Esophagus squamous epithelium (tissue), 5 donors: ENCODE data around the gene TMEM255B. TPM values are rescaled to one million over a fixed set of nuclear protein-coding genes. Genes with fewer than 3 reads are reported as not detected.

Experiments
- DNase-seq: peaks from one replicate; lab custom pipeline; 2025; lab: John Stamatoyannopoulos, UW
- H3K27ac ChIP-seq, 4 donors: fragments of 200-600 bp; sonication (generic); one replicate each; pipeline ENCODE4 v1.5.1; 2016 to 2019; ENCODE audit warnings: mild to moderate bottlenecking in 1 of 4
- H3K27me3 ChIP-seq, 4 donors: fragments of 200-600 bp; sonication (generic); 1 replicate in 3 of 4; 2 replicates in 1 of 4; pipeline versions ENCODE4 v1.5.1 to v1.6.0; 2017 to 2021; ENCODE audit warnings: antibody characterized with exemption in 1 of 4
- H3K36me3 ChIP-seq, 3 donors: fragments of 200-600 bp; sonication (generic); one replicate each; pipeline ENCODE4 v1.5.1; 2016 to 2019
- H3K4me1 ChIP-seq, 3 donors: fragments of 200-600 bp; sonication (generic); one replicate each; pipeline ENCODE4 v1.5.1; 2017 to 2019
- H3K4me3 ChIP-seq, 4 donors: fragments of 200-600 bp; sonication (generic); 1 replicate in 3 of 4; 2 replicates in 1 of 4; pipeline ENCODE4 v1.5.1; 2016 to 2019; ENCODE audit warnings: mild to moderate bottlenecking in 2 of 4, moderate library complexity in 1 of 4
- H3K9me3 ChIP-seq, 3 donors: fragments of 200-600 bp; sonication (generic); one replicate each; pipeline ENCODE4 v1.5.1; 2016 to 2019
- POLR2A ChIP-seq, 4 donors: fragments of 450-650 bp; IDR thresholded peaks; one replicate each; pipeline ENCODE4 v1.6.1; 2017; ENCODE audit warnings: antibody characterized with exemption in 4 of 4, mild to moderate bottlenecking in 4 of 4, moderate library complexity in 3 of 4
- WGBS, 2 donors: methylation state at CpG; one replicate each; pipeline ENCODE4 v1.1.5; 2018; 5-methylcytosine and 5-hydroxymethylcytosine counted together
- intact Hi-C: fragments of 100-400 bp; cut with DNase I; formaldehyde crosslinking; loops from one replicate; pipeline ENCODE4 v1.15.0; 2022
- total RNA-seq, 4 donors: library from RNA; depleted of rRNA; stranded (reverse); fragments of >200 nt; gene quantifications; one replicate each; pipeline ENCODE4 v1.1.0, GENCODE V29; 2016
- TF ChIP-seq, protein P1 (sequence below), 6 experiments: fragments of 450-650 bp in 4 of 6; fragments of 200-600 bp in 2 of 6; sonication (generic) in 2 of 6; IDR thresholded peaks; one replicate each; pipeline ENCODE4 v1.5.1; 2016 to 2019; ENCODE audit warnings: antibody characterized with exemption in 6 of 6, mild to moderate bottlenecking in 4 of 6, moderate library complexity in 4 of 6
- donor health status: DM: yes; HTN: yes; CAD: no.

The TMEM255B gene
- total RNA-seq, 4 donors from 2014 or later = 0.30 to 9.2 (median 3.2) TPM; not detected in 1

DNA sequence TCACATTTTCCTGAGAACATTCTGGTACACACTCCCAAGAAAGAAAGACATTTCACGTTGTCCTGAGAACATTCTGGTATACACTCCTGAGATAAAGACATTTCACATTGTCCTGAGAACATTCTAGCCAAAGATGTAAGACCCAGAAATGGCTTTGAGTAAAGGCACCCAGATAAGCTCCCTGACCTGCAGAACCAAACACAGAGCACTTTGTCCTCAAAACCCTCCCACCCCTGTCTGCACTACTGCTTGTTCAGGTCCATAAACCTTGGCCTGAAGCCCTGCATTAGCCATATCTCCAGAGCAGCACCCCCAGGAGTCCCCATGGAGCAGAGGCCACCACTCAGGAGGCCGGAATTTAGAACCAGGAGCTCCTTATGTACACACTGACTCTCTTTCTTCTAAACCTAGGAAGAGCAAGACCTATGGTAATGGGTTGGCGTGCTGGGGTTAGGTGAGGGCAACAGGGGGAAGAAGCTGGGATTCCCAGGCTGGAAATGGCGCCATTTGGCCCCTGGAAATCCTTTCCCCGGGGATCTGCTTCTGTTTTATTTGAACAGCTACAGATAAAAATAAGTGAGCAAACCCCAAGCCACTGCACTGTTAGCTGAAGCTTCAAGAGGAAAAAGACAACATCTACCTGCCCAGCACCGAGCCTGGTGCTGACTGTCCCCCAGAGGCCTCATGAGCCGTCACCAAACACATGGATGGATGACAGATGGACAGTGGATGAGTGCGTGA, 91.1 kb downstream of the TMEM255B start:
- TF ChIP-seq, protein P1, sequence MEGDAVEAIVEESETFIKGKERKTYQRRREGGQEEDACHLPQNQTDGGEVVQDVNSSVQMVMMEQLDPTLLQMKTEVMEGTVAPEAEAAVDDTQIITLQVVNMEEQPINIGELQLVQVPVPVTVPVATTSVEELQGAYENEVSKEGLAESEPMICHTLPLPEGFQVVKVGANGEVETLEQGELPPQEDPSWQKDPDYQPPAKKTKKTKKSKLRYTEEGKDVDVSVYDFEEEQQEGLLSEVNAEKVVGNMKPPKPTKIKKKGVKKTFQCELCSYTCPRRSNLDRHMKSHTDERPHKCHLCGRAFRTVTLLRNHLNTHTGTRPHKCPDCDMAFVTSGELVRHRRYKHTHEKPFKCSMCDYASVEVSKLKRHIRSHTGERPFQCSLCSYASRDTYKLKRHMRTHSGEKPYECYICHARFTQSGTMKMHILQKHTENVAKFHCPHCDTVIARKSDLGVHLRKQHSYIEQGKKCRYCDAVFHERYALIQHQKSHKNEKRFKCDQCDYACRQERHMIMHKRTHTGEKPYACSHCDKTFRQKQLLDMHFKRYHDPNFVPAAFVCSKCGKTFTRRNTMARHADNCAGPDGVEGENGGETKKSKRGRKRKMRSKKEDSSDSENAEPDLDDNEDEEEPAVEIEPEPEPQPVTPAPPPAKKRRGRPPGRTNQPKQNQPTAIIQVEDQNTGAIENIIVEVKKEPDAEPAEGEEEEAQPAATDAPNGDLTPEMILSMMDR (IDR thresholded peaks at IDR 0.05) = no peak
- TF ChIP-seq POLR2A (IDR thresholded peaks at IDR 0.05) = no peak
- H3K27me3 ChIP-seq = no peaks in the 10 kb centered on the region
- intact Hi-C loops = no loop called here
- H3K36me3 ChIP-seq = peaks cover 0 to 15% (median 0%) of the 10 kb centered on the region in 3 donors
- peak overlapping the region in 3 of 4 donors; percentile 19 to 77 (median 63) for H3K27ac ChIP-seq
- 76 to 80% methylated on average over 8 of the region's 8 CpGs for WGBS, 2 donors
- peaks cover 44 to 88% (median 66%) of the 10 kb centered on the region in 3 donors for H3K4me1 ChIP-seq
- no peaks in the 10 kb centered on the region for H3K9me3 ChIP-seq
- no peak overlapping the region for H3K4me3 ChIP-seq
- DNase-seq = no peak

DNA sequence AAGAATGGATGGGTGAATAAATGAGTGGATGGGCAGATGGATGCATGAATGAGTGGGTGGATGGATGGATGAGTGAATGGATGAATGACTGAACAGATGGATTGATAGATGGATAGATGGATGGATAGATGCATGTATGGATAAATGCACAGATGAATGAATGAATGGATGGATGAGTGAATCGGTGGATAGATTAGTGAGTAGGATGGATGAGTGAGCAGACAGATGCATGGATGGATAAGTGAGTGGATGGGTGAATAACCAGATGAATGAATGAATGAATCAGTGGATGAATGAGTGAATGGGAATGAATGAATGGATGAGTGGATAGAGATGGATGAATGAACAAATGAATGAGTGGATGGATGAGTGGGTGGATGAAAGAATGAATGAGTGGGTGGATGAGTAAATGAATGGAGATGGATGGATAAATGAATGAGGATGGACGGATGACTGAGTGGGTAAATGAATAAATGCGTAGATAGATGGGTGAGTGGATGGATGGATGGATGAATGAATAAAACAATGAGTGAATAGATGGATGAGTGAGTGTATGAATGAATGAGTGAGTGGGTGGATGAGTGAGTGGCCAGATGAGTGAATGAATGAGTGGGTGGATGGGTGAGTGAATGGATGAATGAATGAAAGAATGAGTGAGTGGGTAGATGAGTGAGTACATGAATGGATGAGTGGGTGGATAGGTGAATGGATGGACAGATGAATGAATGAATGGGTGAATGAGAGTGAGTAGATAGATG, 91.9 kb downstream of the TMEM255B start:
- no peak for DNase-seq
- WGBS, 2 donors = 94 to 95% methylated on average over 3 of the region's 3 CpGs
- no peaks in the 10 kb centered on the region for H3K27me3 ChIP-seq
- peaks cover 0 to 11% (median 0%) of the 10 kb centered on the region in 3 donors for H3K36me3 ChIP-seq
- no peak overlapping the region for H3K4me3 ChIP-seq
- intact Hi-C loops = no loop called here
- TF ChIP-seq POLR2A (IDR thresholded peaks at IDR 0.05) = no peak
- TF ChIP-seq, protein P1 (IDR thresholded peaks at IDR 0.05) = no peak
- H3K27ac ChIP-seq = peak overlapping the region in 2 of 4 donors; percentile 63 to 77
- no peaks in the 10 kb centered on the region for H3K9me3 ChIP-seq
- H3K4me1 ChIP-seq = peaks cover 50 to 88% (median 66%) of the 10 kb centered on the region in 3 donors

DNA sequence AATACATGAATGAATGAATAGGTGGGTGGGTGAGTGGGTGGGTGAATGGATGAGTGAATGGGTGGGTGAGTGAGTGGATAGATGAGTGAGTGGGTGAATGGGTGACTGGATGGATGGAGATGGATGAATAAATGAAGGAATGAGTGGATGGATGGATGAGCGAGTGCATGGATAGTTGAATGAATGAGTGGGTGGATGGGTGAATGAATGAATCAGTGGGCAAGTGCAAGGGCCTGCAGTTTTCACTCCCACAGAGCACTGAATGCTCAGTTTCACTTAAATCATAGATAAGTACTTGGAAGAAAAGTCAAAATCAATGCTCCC, 92.4 kb downstream of the TMEM255B start:
- Histone ChIP-seq H3K4me1 (peaks cover 52 to 88% (median 71%) of the 10 kb centered on the region in 3 donors), H3K36me3 (peaks cover 0 to 6% (median 0%) of the 10 kb centered on the region in 3 donors), H3K9me3 (no peaks in the 10 kb centered on the region), H3K27ac (peak overlapping the region in 1 of 4 donors; percentile 51), H3K4me3 (no peak overlapping the region), H3K27me3 (no peaks in the 10 kb centered on the region)
- no peak for TF ChIP-seq POLR2A (IDR thresholded peaks at IDR 0.05)
- TF ChIP-seq, protein P1 (IDR thresholded peaks at IDR 0.05) = no peak
- intact Hi-C loops = no loop called here
- no peak for DNase-seq
- WGBS, 2 donors = 78 to 96% methylated on average over 1 of the region's 1 CpG

DNA sequence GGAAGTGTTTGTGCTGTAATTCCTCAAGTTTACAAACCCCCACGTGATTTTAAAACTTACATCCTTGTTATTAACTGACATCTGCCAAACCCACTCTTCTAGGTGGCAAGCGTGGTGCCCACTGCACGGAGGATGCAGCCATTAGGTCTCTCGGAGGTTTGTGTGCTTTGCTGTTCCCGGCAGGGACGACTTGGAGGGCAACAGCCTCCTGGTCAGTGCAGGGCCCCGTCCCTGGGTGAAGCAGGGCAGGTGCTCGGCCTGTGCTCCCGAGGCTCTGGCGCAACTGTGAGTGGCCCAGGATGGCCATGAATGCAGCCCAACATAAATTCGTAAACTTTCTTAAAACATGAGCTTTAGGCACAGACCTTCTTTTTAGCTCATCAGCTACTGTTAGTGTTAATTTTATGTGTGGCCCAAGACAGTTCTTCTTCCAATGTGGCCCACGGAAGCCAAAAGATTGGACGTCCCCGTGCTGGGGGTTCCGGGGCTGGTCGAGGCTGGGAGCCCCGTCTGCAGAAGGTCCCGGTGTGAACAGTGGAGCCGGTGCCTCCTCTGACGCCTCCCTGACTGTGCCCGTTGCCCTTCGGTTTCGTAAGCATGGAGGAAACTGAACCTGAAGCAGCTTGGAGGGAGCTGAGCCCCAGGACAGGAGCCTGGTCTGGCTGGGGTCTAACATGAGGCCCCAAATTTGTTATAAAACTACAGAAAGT, 93.0 kb downstream of the TMEM255B start:
- intact Hi-C loops = no loop called here
- WGBS, 2 donors = 76 to 89% methylated on average over 6 to 15 of the region's 23 CpGs
- Histone ChIP-seq H3K27me3 (no peaks in the 10 kb centered on the region), H3K4me3 (no peak overlapping the region), H3K27ac (peak overlapping the region in 3 of 4 donors; percentile 51 to 75 (median 58)), H3K9me3 (no peaks in the 10 kb centered on the region), H3K4me1 (peaks cover 55 to 88% (median 75%) of the 10 kb centered on the region in 3 donors), H3K36me3 (peaks cover 0 to under 1% (median 0%) of the 10 kb centered on the region in 3 donors)
- DNase-seq = no peak
- TF ChIP-seq POLR2A (IDR thresholded peaks at IDR 0.05) = no peak
- TF ChIP-seq, protein P1 (IDR thresholded peaks at IDR 0.05) = no peak
